T47D (cell line): ENCODE measurements around the gene INO80B.
"Not testable (repeated sequence)": the region's sequence is repeated elsewhere in the genome, so short reads cannot be mapped to it uniquely, and the experiment has no call there.

Source experiments
- DNase-seq, 2 experiments: peaks; one replicate each; pipeline versions ENCODE4 v3.0.0 to v3.0.0-alpha.2; 2011 to 2012; ENCODE audit warnings: low read depth in 1 of 2, low spot score in 1 of 2
- JUND ChIP-seq: IDR thresholded peaks from 2 replicates; pipeline ENCODE4 v1.6.1; 2012; ENCODE audit warnings: low read depth
- in situ Hi-C: cut with HindIII; loops from 2 replicates; pipeline ENCODE4 v1.10.0; 2016; ENCODE audit warnings: low sequenced_read_pairs, low pct_unique_long_range_greater_than_20kb

The INO80B gene

GRCh38 chr2:74482801-74483674 lies 28.2 kb downstream of the INO80B start, which contains the start of the genes CCDC142 and TTC31:
CCDC142 (minus strand) TSS chr2:74482998; CDS start chr2:74482837, 161 bp downstream.
TTC31 (plus strand) TSS chr2:74483081; CDS start chr2:74483096, 15 bp downstream.
- in situ Hi-C loops, result no loop called here
- TF ChIP-seq JUND, result no peak
- DNase-seq, result peak; percentile 69 to 92

- in situ Hi-C loops, DNase-seq: not testable (repeated sequence)
These were observed 28.8 kb downstream of the INO80B start for GRCh38 chr2:74483675-74484164.

GRCh38 chr2:74486141-74486540 lies 31.3 kb downstream of the INO80B start:
- TF ChIP-seq JUND, result no peak
- no peak for DNase-seq
- in situ Hi-C loops, result no loop called here

GRCh38 chr2:74488643-74489481 lies 34.0 kb downstream of the INO80B start:
- TF ChIP-seq JUND, result no peak
- in situ Hi-C loops, result no loop called here
- DNase-seq, result no peak

- TF ChIP-seq JUND, result no peak
- in situ Hi-C loops, result no loop called here
- no peak for DNase-seq
These were observed 35.0 kb downstream of the INO80B start for GRCh38 chr2:74489906-74490305.

GRCh38 chr2:74491648-74492544 lies 37.0 kb downstream of the INO80B start:
- in situ Hi-C loops, result no loop called here
- TF ChIP-seq JUND, result no peak
- DNase-seq, result no peak

GRCh38 chr2:74493546-74493945 lies 38.7 kb downstream of the INO80B start:
- no peak for DNase-seq
- TF ChIP-seq JUND, result no peak
- in situ Hi-C loops, result no loop called here

DNA sequence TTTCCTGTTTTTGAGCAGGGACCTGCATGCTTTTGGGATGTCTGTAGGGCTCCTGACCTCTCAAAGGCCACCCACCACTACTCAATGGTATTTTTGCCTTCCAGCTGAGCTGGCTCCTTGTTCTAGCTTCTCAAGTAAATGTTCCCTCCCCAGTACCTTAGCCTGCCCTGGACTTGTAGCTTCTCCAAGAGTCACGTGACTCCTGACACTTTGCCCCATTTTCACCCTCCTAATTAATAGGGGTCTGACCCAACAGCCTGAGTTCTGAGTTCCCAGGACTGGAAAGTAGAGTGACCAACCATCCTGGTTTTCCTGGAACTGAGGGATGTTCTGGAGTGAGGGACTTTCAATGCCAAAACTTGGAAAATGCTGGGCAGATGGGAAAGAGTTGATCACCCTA lies 40.6 kb downstream of the INO80B start:
- in situ Hi-C loops, result no loop called here
- no peak for TF ChIP-seq JUND

DNA sequence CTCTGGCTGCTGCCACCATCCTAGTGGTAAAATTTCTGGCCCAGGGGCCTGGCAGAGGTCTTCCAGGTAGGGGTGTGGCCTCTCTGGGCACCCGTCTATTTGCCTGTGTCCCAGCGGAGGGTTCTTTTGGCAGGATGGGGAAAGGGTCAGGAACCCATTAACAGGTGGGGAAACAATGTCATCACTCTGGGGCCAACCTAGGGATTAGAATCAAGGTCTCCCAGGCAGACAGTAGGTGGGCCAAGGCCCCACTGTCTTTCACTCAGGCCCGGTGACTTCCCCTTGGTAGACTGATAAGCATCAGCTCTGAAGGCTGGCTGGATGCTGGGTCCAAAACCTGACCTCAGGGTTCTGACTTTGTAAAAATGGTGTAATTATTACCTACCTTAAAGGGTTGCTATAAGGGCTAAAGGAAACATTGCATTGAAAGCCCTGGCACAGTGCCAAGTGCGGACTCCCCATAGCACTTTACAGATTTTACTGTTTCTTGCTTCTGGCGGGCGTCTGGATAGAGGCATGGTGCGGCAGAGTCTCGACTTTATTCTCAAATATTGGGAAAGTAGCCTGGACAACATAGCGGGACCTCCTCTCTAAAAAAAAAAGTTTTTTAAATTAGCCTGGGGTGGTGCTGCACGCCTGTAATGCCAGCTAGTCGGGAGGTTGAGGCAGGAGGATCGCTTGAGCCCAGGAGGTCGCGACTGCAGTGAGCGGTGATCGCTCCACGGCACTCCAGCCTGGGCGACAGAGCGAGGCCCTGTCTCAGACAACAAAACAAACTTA lies 42.3 kb downstream of the INO80B start:
- no peak for DNase-seq
- in situ Hi-C loops, result no loop called here
- TF ChIP-seq JUND, result no peak

More for the DNA sequence above, 40.6 kb downstream of the INO80B start:
- DNase-seq, result no peak

GRCh38 chr2:74497777-74498499 lies 43.1 kb downstream of the INO80B start:
- no peak for DNase-seq
- TF ChIP-seq JUND, result no peak
- in situ Hi-C loops, result no loop called here
